NCI-H748 (cell line): Measurements from ENCODE around the gene SPAST.
"Not testable (repeated sequence)": the region's sequence is repeated elsewhere in the genome, so short reads cannot be mapped to it uniquely, and the experiment has no call there.

ENCODE experiments used
- DNase-seq: peaks from one replicate; lab custom pipeline; 2025; ENCODE audit not compliant: unreplicated experiment; lab: John Stamatoyannopoulos, UW

Gene SPAST, protein sequence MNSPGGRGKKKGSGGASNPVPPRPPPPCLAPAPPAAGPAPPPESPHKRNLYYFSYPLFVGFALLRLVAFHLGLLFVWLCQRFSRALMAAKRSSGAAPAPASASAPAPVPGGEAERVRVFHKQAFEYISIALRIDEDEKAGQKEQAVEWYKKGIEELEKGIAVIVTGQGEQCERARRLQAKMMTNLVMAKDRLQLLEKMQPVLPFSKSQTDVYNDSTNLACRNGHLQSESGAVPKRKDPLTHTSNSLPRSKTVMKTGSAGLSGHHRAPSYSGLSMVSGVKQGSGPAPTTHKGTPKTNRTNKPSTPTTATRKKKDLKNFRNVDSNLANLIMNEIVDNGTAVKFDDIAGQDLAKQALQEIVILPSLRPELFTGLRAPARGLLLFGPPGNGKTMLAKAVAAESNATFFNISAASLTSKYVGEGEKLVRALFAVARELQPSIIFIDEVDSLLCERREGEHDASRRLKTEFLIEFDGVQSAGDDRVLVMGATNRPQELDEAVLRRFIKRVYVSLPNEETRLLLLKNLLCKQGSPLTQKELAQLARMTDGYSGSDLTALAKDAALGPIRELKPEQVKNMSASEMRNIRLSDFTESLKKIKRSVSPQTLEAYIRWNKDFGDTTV

DNA sequence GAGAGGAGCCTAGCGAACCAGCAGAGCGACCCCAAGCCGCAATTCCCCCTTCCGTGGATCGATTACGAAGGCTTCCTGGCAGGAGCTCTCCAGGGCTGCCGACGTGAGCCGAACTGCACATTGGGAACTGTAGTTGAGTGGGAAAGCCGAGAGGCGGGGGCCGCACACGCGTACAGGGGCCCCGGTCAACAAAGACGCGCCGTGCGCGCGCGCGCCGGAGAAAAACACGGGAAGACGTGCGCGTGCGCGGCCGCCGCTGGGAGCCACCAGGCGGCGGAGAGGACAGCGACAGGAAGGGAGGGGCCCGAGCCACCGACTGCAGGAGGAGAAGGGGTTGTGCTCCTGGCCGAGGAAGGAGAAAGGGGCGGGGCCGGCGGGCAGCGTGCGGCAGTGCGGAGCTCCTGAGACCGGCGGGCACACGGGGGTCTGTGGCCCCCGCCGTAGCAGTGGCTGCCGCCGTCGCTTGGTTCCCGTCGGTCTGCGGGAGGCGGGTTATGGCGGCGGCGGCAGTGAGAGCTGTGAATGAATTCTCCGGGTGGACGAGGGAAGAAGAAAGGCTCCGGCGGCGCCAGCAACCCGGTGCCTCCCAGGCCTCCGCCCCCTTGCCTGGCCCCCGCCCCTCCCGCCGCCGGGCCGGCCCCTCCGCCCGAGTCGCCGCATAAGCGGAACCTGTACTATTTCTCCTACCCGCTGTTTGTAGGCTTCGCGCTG, at the start of gene SPAST:
Gene SPAST, plus strand, starts transcription at position 247 of the 711 bp plus-strand sequence. Its CDS starts 276 bp downstream, at position 523.
- peak; percentile 97 for DNase-seq

DNA sequence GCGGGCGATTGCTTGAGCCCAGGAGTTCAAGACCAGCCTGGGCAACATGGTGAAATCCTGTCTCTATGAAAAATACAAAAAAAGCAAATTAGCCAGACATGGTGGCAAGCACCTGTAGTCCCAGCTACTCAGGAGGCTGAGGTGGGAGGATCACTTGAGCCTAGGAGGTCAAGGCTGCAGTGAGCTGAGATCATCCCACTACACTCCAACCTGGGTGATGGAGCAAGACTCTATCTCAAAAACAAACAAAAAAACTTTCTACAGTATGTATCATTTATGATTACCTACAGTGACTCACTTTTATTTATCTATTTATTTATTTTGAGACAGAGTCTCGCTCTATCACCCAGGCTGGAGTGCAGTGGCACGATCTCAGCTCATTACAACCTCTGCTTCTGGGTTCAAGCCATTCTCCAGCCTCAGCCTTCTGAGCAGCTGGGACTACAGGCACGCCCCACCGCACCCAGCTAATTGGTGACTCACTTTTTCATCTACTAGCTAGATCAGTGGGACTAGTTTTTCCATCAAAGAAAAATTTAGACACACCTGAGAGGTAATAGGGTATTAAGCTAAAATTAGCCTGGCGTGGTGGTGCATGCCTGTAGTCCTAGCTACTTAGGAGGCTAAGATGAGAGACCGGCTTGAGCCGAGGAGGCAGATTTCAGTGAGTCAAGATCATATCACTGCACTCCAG, 44.4 kb upstream of the SPAST start:
- DNase-seq = not testable (repeated sequence)

DNA sequence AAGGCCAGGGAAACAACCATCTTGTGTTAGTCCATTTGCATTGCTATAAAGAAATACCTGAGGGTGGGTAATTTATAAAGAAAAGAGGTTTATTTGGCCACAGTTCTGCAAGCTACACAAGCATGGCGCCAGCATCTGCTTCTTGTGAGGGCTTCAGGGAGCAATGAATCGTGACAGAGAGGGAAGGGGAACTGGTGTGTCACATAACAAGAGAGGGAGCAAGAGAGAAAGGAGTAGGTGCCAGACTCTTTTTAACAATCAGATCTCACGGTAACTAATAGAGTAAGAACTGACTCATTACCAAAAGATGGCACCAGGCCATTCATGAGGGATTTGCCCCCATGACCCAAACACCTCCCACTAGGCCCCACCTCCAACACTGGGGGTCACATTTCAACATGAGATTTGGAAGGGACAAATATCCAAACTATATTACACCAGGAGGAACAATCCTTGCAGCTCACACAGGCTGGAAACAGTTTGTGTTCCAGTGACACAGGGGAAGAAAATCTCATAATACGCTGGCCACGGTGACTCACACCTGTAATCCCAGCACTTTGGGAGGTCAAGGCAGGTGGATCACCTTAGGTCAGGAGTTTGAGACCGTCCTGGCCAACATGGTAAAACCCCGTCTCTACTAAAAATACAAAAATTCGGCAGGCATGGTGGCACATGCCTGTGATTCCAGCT, 29.0 kb upstream of the SPAST start:
- not testable (repeated sequence) for DNase-seq

DNA sequence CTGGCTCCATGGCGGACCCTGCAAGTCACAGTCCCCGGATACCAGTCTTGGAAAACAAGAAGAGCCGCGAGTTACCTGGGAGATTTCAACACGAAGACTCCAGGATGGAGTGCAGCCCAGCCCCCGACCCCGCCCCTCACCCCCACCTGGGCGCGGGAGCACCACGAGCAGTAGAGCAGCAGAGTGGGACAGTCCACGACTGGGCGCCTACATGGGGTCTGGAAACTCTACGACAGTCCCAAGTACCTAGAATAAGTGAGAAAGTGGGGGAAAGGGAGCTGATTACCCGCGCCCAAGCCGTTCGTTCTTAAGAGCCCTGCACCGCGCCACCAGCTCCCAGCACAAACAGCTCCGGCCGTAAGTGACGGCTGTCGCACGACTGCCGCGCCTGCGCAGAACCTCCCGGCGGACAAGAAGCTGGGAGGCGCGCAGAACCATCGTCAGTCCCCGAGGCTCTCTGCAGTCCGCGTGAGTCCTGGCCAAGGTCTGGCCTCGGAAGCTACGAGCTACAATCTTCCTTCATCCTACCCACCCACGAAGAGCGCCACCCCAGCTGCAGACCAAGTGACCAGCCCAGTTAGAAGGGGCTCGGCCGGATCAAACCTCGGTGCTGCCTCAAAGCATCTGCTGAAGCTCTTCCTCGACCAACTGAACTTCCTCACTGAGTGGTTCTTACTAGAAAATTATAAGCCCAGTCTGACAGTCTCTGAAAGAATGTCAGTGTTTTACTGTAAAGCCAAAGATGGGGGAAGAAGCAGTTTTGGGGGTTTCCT, 23.7 kb upstream of the SPAST start, which contains the start of gene DPY30:
Gene DPY30, minus strand, starts transcription at position 359 of the 773 bp plus-strand sequence. Its CDS starts 349 bp downstream, at position 10.
- DNase-seq = peak; percentile 92

DNA sequence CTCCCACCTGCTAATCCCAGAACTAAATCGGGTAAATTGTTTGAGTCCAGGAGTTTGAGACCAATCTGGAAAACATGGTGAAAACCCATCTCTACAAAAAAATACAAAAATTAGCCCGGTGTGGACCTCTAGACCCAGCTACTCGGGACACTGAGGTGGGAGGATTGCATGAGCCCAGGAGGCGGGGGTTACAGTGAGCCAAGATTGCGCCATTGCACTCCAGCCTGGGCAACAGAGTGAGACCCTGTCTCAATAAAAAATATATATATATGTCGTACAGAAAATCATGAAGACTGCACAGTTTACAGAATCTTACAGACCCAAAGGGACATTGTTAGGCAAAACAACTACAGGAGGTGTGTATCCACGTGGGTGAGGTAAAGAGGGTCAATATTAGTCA, 19.8 kb upstream of the SPAST start:
- no peak for DNase-seq

DNA sequence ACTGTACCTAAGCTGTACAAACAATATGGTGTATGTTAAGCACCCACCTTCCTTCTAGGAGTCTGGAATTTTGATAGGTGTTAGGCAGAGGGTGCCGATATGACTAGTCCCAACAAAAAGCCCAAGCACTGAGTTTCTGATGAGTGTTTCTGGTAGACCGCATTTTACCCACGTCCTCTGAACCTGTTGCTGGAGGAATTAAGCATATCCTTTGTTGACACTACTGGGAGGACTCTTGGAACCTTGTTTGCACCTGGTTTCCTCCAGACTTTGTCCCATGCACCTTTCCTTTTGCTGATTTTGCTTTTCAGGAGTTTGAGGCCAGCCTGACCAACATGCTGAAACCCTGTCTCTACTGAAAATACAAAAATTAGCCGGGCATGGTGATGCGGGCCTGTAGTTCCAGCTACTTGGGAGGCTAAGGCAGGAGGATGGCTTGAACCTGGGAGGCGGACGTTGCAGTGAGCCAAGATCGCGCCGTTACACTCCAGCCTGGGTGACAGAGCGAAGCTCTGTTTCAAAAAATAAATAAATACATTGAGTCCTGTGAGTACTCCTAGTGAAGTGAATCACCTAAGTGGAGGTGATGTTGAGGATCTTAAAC, 11.4 kb upstream of the SPAST start:
- no peak for DNase-seq

DNA sequence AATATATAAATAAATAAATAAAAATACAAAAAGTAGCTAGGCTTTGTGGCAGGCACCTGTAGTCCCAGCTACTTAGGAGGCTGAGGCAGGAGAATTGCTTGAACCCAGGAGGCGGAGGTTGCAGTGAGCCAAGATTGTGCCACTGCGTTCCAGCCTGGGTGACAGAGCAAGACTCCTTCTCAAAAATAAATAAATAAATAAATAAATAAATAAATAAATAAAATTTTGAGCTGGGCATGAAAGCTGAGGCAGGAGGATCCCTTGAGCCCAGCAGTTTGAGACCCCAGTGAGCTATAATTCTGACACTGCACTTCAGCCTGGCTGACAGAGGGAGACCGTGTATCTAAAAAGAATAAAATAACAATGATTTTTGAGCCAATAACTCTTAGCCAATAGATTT, 8.8 kb upstream of the SPAST start:
- DNase-seq = not testable (repeated sequence)

DNA sequence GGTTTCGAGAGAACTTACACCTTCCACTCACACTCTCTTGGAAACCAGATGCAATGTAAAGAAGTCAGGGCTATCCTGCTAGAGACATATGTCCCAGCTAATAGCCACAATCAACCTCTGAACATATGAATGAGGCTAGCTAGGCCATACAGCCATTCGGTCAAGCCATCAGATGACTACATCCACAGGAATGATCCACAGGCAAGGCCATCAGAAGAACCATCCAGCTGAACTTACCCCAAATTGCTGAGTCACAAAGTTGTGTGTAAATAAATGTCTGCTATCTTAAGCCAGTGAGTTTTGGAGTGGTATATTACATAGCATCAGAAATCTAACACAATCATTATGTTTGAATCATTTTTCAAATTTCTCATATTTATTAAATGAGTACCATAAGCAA, 5.2 kb upstream of the SPAST start:
- DNase-seq = no peak

DNA sequence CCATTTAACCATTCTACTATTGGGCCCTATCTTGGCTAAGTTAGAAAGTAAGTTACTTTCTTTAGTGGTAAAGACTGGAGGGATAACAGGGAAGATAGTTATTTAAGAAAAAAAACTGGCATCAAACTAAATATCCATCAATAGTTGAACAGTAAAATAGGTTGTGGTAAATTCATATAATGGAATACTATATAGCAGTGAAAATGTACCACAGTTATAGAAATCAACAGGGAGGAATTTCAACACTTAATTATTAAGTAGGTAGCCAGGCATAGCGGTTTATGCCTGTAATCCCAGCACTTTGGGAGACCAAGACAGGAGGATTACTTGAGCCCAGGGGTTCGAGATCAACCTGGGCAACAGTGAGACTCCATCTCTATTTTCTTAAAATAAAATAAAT, 3.1 kb upstream of the SPAST start:
- no peak for DNase-seq

DNA sequence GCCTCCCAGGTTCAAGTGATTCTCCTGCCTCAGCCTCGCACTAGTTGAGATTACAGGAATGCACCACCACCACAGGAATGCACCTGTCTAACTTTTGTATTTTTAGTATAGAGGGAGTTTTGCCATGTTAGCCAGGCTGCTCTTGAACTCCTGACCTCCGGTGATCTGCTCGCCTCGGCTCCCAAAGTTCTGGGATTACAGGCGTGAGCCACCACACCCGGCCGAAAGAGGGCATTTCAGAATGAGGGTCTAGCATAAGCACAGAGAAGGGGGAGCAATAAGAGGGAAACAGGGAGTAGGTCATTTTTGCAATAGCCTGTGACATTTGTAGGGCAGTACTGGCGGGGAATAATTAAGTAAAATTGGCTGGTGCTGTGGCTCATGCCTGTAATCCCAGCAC, 1.9 kb upstream of the SPAST start:
- no peak for DNase-seq

DNA sequence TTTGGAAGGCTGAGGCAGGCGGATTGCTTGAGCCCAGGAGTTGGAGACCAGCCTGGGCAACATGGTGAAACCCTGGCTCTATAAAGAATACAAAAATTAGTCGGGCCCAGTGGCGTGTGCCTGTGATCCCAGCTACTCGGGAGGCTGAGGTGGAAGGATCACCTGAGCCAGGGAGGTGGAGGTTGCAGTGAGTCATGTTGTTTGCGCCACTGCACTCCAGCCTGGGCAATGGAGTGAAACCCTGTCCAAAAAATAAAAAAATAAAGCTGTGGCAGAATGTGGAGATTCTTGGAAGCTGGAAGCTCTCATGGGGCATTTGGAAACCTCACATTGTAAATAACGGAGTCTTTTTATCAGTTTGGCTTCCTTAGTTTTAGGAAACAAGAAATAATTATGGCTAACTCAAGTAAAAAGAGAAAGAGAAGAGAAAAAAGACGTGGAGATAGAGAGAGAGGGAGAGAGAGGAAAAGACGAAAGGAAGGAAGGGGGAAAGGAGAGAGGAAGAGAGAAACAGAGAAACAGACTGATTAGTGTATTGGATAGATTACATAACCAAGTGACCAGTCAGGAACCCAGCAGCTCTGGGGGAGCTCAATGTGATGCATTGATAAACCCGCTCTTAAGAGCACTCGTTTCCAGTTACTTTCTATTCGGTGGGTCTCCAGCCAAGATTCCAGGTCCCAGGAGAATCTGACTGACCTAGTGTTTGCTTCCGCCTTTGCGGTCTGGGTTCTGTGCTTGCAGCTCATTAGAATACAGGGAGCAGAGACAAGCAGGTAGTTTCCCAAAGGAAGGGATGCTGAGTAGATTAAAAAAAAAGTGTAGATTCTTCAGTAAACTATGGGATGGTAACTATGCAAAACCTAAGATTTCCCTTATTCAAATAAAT, 1.1 kb upstream of the SPAST start:
- peak; percentile 37 for DNase-seq

DNA sequence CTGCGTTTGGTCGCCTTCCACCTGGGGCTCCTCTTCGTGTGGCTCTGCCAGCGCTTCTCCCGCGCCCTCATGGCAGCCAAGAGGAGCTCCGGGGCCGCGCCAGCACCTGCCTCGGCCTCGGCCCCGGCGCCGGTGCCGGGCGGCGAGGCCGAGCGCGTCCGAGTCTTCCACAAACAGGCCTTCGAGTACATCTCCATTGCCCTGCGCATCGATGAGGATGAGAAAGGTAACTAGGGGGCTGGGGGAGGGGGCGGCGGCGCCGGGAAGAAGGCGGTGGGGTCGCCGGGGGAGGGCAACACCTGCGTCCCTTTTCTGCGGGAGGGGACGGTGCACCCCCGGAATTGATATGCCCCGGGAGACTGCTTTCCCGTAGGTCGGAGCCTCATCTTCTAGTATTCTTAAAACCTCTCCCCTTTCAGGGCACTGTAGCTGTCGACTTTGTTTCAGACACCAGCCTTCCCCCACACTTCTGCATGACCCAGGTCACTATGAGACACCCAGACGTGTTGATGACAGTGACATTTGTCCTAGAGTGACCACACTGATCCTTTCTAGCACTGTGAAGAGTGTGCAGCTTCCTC, 755 bp downstream of the SPAST start:
- peak; percentile 30 for DNase-seq

DNA sequence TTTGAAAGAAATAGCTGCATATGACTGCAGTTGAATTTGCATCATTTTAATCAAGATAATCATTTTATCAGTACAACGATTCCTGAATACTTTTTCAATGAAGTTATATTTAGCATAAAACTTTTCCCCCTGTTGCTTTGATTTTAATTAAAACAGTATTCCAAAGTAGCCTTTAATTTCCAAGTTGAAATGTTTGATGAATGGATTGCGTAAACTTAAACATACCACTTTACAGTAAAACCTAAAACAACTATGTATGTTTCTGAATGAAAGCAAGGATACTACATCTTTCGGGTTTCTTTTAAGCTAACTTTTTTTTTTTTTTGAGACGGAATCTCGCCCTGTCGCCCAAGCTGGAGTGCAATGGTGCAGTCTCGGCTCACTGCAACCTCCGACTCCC, 1.4 kb downstream of the SPAST start:
- no peak for DNase-seq

DNA sequence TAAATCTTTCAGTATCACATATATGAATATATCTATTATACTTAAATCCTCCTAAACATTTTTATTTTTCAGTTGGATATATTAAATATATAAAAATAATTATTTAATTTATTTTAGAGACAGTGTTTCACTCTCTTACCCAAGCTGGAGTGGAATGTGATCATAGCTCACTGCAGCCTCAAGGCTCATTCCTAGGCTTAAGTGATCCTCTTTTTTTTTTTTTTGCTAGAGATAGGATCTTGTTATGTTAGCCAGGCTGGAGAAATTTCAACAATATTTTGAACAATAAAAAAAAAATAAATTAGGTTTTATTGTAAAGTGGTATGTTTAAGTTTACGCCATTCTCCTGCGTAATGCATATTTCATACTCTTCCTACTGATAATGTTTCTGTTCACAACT, 4.2 kb downstream of the SPAST start:
- DNase-seq = no peak

DNA sequence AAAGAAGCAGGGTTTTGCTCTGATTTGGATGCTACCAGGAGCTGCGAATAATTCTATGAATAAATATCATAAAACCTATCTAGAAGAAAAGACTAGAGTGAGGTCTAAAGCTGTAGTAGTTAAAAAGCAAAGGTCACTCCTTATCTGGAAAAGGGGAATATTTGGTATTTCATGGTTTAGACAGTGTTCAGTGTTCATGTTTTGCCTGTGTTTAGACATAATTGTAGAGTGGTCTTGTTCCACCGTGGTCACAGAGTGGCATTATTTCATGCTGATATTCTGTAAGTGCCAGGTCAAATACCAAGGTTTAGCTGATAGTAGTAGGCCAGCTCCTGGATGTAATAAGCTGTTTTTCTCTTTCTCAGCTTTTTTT, 10.8 kb downstream of the SPAST start:
- DNase-seq = no peak

DNA sequence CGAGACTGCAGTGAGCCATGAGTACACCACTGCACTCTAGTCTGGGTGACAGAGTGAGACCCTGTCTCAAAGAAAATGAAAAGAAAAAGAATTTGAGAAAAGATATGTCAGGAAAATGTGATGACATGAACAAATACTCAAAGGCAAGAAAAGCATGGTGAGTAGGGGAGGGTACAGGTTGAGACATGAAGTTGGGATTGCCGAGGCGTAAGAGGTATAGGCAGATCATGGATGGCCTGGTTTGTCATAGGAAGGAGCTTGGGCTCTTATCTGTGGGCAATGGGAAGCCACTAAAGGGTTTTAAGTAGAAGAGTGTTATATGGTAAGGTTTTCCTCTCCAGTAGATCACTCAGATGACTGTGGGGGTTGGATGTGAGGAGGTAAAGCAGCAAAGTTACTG, 32.3 kb downstream of the SPAST start:
- DNase-seq = no peak

DNA sequence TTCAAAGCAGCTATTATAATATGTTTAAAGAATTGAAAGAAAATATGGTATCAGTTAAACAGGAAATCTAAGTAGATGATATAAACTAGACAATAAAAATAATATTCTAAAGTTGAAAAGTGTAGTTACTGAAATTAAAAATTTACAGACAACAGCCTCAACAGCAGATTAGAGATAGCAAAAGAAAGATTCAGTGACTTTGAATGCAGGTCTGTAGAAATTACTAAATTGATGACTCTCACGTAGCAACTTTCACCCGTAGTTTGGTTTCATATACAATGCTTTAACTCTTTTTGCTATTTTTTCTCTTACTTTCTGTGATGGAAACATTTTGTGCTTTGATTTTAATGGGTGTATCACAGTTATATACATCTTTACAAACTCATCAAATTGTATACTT, 44.8 kb downstream of the SPAST start:
- DNase-seq = no peak

DNA sequence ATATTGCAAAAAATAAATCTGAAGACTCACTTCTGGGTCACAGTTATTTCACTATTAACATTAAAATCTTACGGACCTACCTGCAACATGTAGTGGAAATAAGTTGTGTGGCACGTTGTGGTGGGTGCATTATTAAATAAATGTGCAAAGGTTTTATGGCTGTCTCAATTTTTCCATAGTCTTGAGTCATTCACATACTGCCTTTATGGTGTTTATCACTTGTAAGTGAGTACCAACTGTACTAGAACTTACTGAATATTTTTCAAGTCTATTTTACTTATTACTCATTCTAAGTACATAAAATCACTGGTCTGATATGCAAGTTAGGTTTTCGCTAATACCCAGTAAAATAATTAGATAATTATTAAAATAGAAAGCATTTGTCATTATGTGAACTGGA, 54.7 kb downstream of the SPAST start:
- DNase-seq = no peak
